Panc1 (cell line): ENCODE data around the gene BCL3. TPM values are rescaled to one million over a fixed set of nuclear protein-coding genes. Genes with fewer than 3 reads are reported as not detected.
A peak's percentile ranks its signal among the peaks of the same experiment; 100 is the strongest.

ENCODE experiments used
- ATAC-seq: fragments of 200-7000 bp; cut with Tn5 transposase; 2 replicates; pipeline ENCODE4 v1.9.1; 2020; ENCODE audit warnings: mild to moderate bottlenecking, moderate library complexity
- BruUV-seq: library from RNA; stranded (reverse); fragments of 400-500 nt; replicated peaks from 2 replicates; lab custom pipeline; 2021; lab: Mats Ljungman, UMichigan
- CTCF ChIA-PET: fragments of 300-600 bp; sonication (Branson Sonifier 250); formaldehyde crosslinking; loops from one replicate; lab custom pipeline; 2022; ENCODE audit warnings: antibody characterized with exemption; lab: Charles Lee
- POLR2A ChIA-PET: fragments of 300-600 bp; sonication (Branson Sonifier 250); formaldehyde crosslinking; loops from one replicate; lab custom pipeline; 2022; ENCODE audit warnings: antibody characterized with exemption; lab: Charles Lee
- DNase-seq: peaks from one replicate; pipeline ENCODE4 v3.0.0-alpha.2; 2010; ENCODE audit warnings: low read depth, low spot score
- H3K27ac ChIP-seq: 2 replicates; pipeline ENCODE4 v1.5.1; 2011; ENCODE audit warnings: mild to moderate bottlenecking, low read length, inconsistent platforms
- H3K27me3 ChIP-seq: fragments of 200-500 bp; sonication (Bioruptor generic); 2 replicates; pipeline ENCODE4 v1.6.0; 2014; ENCODE audit warnings: low read length, inconsistent platforms; ENCODE audit not compliant: control insufficient read depth, insufficient read depth
- H3K36me3 ChIP-seq: fragments of 200-500 bp; sonication (Bioruptor generic); 2 replicates; pipeline ENCODE4 v1.5.1; 2014; ENCODE audit warnings: inconsistent platforms, mild to moderate bottlenecking, low read length, moderate library complexity; ENCODE audit not compliant: control insufficient read depth, insufficient read depth
- H3K4me1 ChIP-seq: 2 replicates; pipeline ENCODE4 v1.5.1; 2011; ENCODE audit warnings: inconsistent platforms, mild to moderate bottlenecking, low read length, moderate library complexity; ENCODE audit not compliant: control insufficient read depth, insufficient read depth
- H3K4me3 ChIP-seq, 2 experiments: 2 replicates each; pipeline ENCODE4 v1.5.1; 2011 to 2012; ENCODE audit warnings: low read depth in 2 of 2, low read length in 2 of 2, mild to moderate bottlenecking in 2 of 2, inconsistent platforms in 1 of 2, moderate library complexity in 1 of 2
- H3K9me3 ChIP-seq: fragments of 200-500 bp; sonication (Bioruptor generic); 2 replicates; pipeline ENCODE4 v1.5.1; 2014; ENCODE audit warnings: low read depth, mild to moderate bottlenecking, inconsistent platforms, low read length, moderate library complexity; ENCODE audit not compliant: control insufficient read depth, insufficient read depth
- CTCF ChIP-seq: fragments of 450-650 bp; IDR thresholded peaks from 2 replicates; pipeline ENCODE4 v1.5.1; 2017; ENCODE audit warnings: mild to moderate bottlenecking
- POLR2AphosphoS5 ChIP-seq: IDR thresholded peaks from 2 replicates; pipeline ENCODE4 v1.6.1; 2012; ENCODE audit warnings: mild to moderate bottlenecking, low read depth, low read length, moderate library complexity
- SIN3A ChIP-seq: IDR thresholded peaks from 2 replicates; pipeline ENCODE4 v1.6.1; 2012; ENCODE audit warnings: low read depth, mild to moderate bottlenecking, low read length, moderate library complexity, borderline replicate concordance; ENCODE audit not compliant: insufficient read depth
- TCF7L2 ChIP-seq: IDR thresholded peaks from 2 replicates; pipeline ENCODE4 v1.6.1; 2011; ENCODE audit warnings: mild to moderate bottlenecking, low read depth, low read length, inconsistent platforms
- in situ Hi-C: cut with HindIII; loops from 2 replicates; pipeline ENCODE4 v1.10.0; 2016; ENCODE audit warnings: low sequenced_read_pairs, low pct_unique_long_range_greater_than_20kb
- intact Hi-C: fragments of 100-400 bp; cut with micrococcal nuclease; formaldehyde crosslinking; loops from one replicate; pipeline ENCODE4 v1.10.0; 2022; ENCODE audit not compliant: unreplicated experiment
- total RNA-seq: library from RNA; stranded (reverse); gene quantifications from one replicate; pipeline ENCODE4 v1.2.1, GENCODE V29; 2021; ENCODE audit not compliant: unreplicated experiment
- TF ChIP-seq, protein P1 (sequence below), 2 experiments: IDR thresholded peaks; 2 replicates each; pipeline ENCODE4 v1.6.1; 2011 to 2012; ENCODE audit warnings: low read depth in 2 of 2, control low read depth in 1 of 2, low read length in 1 of 2, mild to moderate bottlenecking in 1 of 2, moderate library complexity in 1 of 2; ENCODE audit not compliant: insufficient read depth in 1 of 2

Gene BCL3
- total RNA-seq, 1 experiment from 2014 or later: 48.5 TPM

GRCh38 chr19:44714597-44715169 lies 33.8 kb upstream of the BCL3 start:
- H3K27ac ChIP-seq: no peak overlapping the region
- POLR2A ChIA-PET: no interaction called here
- no peak overlapping the region for H3K4me3 ChIP-seq

DNA sequence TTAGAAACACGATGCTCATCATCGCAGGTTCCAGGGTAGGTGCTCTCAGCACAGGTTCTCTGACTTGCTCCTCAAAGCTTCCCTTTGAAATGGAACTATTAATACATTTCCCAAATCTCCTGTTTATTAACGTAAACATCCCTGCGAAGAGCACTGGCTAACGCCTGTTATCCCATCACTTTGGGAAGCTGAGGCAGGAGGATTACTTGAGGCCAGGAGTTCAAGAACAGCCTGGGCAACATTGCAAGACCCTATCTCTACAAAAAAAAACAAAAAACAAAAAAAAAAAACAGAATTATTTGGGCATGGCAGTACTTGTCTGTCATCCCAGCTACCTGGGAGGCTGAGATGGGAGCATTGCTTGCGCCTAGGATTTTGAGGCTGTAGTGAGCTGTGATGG lies 30.9 kb upstream of the BCL3 start:
- BruUV-seq: no TSS peak
- CTCF ChIA-PET: interaction anchor here (1.0 kb wide), 1 partner anchor 67 kb away, joined by 7 read pairs; no protein-coding TSS in a partner anchor
- intact Hi-C loops: no loop called here
- Histone ChIP-seq H3K9me3 (no peaks in the 10 kb centered on the region), H3K4me3 (no peak overlapping the region), H3K36me3 (no peaks in the 10 kb centered on the region), H3K27ac (peak overlapping the region; percentile 88), H3K4me1 (peaks cover 28% of the 10 kb centered on the region), H3K27me3 (no peaks in the 10 kb centered on the region)
- POLR2A ChIA-PET: interaction anchor here (0.7 to 0.8 kb wide), 3 partner anchors 26 to 974 kb away, joined by 3 to 8 read pairs (median 7); partner anchors contain the start of gene SNRPD2
- in situ Hi-C loops: no loop called here
- DNase-seq: no peak
- TF ChIP-seq CTCF (no peak), TCF7L2 (no peak)
- no peak for ATAC-seq

More at GRCh38 chr19:44714597-44715169, 33.8 kb upstream of the BCL3 start:
- DNase-seq (no peak), ATAC-seq (no peak)
- Histone ChIP-seq H3K36me3 (no peaks in the 10 kb centered on the region), H3K4me1 (peaks cover 20% of the 10 kb centered on the region), H3K27me3 (no peaks in the 10 kb centered on the region), H3K9me3 (no peaks in the 10 kb centered on the region)
- in situ Hi-C loops: no loop called here
- TF ChIP-seq, protein P1, sequence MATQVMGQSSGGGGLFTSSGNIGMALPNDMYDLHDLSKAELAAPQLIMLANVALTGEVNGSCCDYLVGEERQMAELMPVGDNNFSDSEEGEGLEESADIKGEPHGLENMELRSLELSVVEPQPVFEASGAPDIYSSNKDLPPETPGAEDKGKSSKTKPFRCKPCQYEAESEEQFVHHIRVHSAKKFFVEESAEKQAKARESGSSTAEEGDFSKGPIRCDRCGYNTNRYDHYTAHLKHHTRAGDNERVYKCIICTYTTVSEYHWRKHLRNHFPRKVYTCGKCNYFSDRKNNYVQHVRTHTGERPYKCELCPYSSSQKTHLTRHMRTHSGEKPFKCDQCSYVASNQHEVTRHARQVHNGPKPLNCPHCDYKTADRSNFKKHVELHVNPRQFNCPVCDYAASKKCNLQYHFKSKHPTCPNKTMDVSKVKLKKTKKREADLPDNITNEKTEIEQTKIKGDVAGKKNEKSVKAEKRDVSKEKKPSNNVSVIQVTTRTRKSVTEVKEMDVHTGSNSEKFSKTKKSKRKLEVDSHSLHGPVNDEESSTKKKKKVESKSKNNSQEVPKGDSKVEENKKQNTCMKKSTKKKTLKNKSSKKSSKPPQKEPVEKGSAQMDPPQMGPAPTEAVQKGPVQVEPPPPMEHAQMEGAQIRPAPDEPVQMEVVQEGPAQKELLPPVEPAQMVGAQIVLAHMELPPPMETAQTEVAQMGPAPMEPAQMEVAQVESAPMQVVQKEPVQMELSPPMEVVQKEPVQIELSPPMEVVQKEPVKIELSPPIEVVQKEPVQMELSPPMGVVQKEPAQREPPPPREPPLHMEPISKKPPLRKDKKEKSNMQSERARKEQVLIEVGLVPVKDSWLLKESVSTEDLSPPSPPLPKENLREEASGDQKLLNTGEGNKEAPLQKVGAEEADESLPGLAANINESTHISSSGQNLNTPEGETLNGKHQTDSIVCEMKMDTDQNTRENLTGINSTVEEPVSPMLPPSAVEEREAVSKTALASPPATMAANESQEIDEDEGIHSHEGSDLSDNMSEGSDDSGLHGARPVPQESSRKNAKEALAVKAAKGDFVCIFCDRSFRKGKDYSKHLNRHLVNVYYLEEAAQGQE (IDR thresholded peaks at IDR 0.05; ENCODE audit: insufficient read depth in 1 of 2, low read depth in 2 of 2, low read length in 1 of 2): no peak
- TF ChIP-seq POLR2AphosphoS5 (no peak), SIN3A (no peak), TCF7L2 (no peak), CTCF (no peak)
- BruUV-seq: no TSS peak
- intact Hi-C loops: no loop called here
- CTCF ChIA-PET: interaction anchor here (0.6 kb wide), 1 partner anchor 56 kb away, joined by 4 read pairs; no protein-coding TSS in a partner anchor
